Astrocyte (in vitro differentiated cells and primary cell): ENCODE measurements around the gene PRKCH.

Source experiments
- CTCF ChIP-seq: IDR thresholded peaks from 2 replicates; pipeline ENCODE4 v1.5.1; 2011; ENCODE audit warnings: low read depth, mild to moderate bottlenecking, inconsistent platforms, low read length, moderate library complexity; ENCODE audit not compliant: insufficient read depth
- EZH2 ChIP-seq: IDR thresholded peaks from 2 replicates; pipeline ENCODE4 v1.6.1; 2012; ENCODE audit warnings: mild to moderate bottlenecking, low read length, inconsistent platforms; ENCODE audit not compliant: insufficient read depth

- TF ChIP-seq CTCF (no peak), EZH2 (no peak)
These were observed 241.2 kb downstream of the PRKCH start for GRCh38 chr14:61562321-61563161.
